Suprapubic skin (tissue), 4 donors: ENCODE data around the gene PPP6C.

Experiments used
- CTCF ChIP-seq, 2 donors: fragments of 200-600 bp in 1 of 2; fragments of 450-650 bp in 1 of 2; sonication (generic) in 1 of 2; IDR thresholded peaks; one replicate each; pipeline ENCODE4 v1.5.1; 2016 to 2019; ENCODE audit warnings: antibody characterized with exemption in 2 of 2, mild to moderate bottlenecking in 1 of 2, moderate library complexity in 1 of 2
- EP300 ChIP-seq: sonication (generic); formaldehyde crosslinking; IDR thresholded peaks from one replicate; pipeline ENCODE4 v1.6.1; 2017; ENCODE audit warnings: antibody characterized with exemption
- POLR2A ChIP-seq, 2 donors: fragments of 450-650 bp; IDR thresholded peaks; one replicate each; pipeline ENCODE4 v1.6.1; 2017; ENCODE audit warnings: antibody characterized with exemption in 2 of 2, mild to moderate bottlenecking in 2 of 2, moderate library complexity in 2 of 2
- POLR2AphosphoS5 ChIP-seq, 3 donors: sonication (generic); formaldehyde crosslinking; IDR thresholded peaks; one replicate each; pipeline ENCODE4 v1.6.1; 2017; ENCODE audit warnings: antibody characterized with exemption in 3 of 3

- TF ChIP-seq CTCF (IDR thresholded peaks at IDR 0.05) (no peak), POLR2AphosphoS5 (IDR thresholded peaks at IDR 0.05) (no peak), POLR2A (IDR thresholded peaks at IDR 0.05) (no peak), EP300 (no peak)
Observed at GRCh38 chr9:125202846-125203618, 13.4 kb upstream of the PPP6C start.
